ENCODE measurements around the gene WDR37. TPM values are rescaled to one million over a fixed set of nuclear protein-coding genes. Genes with fewer than 3 reads are reported as not detected.
A peak's percentile ranks its signal among the peaks of the same experiment; 100 is the strongest.
"Not testable (repeated sequence)": the region's sequence is repeated elsewhere in the genome, so short reads cannot be mapped to it uniquely, and the experiment has no call there.

WDR37 gene
- total RNA-seq, 1 donor from 2014 or later = 10.9 TPM

- no peak for DNase-seq (ENCODE audit: low spot score)
- Mint-ChIP-seq H3K4me3 (ENCODE audit: unreplicated experiment) (no peak overlapping the region), H3K27ac (ENCODE audit: unreplicated experiment) (no peak overlapping the region), H3K4me1 (ENCODE audit: low read depth) (peaks cover 23% of the 10 kb centered on the region), H3K27me3 (ENCODE audit: low read depth) (no peaks in the 10 kb centered on the region), H3K36me3 (ENCODE audit: low read depth) (peaks cover 19% of the 10 kb centered on the region), H3K9me3 (ENCODE audit: low read depth) (no peaks in the 10 kb centered on the region)
- TF ChIP-seq CTCF (IDR thresholded peaks at IDR 0.05) = no peak
These were observed 19.1 kb upstream of the WDR37 start for GRCh38 chr10:1037098-1037497.

GRCh38 chr10:1038769-1039168 is 17.4 kb upstream of the WDR37 start:
- peaks cover 28% of the 10 kb centered on the region for H3K4me1 Mint-ChIP-seq (ENCODE audit: low read depth)

GRCh38 chr10:1040133-1040532 is 16.1 kb upstream of the WDR37 start:
- H3K4me1 Mint-ChIP-seq (ENCODE audit: low read depth) = peaks cover 35% of the 10 kb centered on the region
- peak overlapping the region; percentile 45 for H3K27ac Mint-ChIP-seq (ENCODE audit: unreplicated experiment)
- DNase-seq (ENCODE audit: low spot score) = no peak
- peaks cover 27% of the 10 kb centered on the region for H3K36me3 Mint-ChIP-seq (ENCODE audit: low read depth)
- TF ChIP-seq CTCF (IDR thresholded peaks at IDR 0.05) = no peak
- no peaks in the 10 kb centered on the region for H3K9me3 Mint-ChIP-seq (ENCODE audit: low read depth)
- no peak overlapping the region for H3K4me3 Mint-ChIP-seq (ENCODE audit: unreplicated experiment)
- H3K27me3 Mint-ChIP-seq (ENCODE audit: low read depth) = no peaks in the 10 kb centered on the region

More at GRCh38 chr10:1038769-1039168, 17.4 kb upstream of the WDR37 start:
- H3K36me3 Mint-ChIP-seq (ENCODE audit: low read depth) = peaks cover 25% of the 10 kb centered on the region
- DNase-seq (ENCODE audit: low spot score); H3K27me3 Mint-ChIP-seq (ENCODE audit: low read depth); H3K27ac Mint-ChIP-seq (ENCODE audit: unreplicated experiment); H3K4me3 Mint-ChIP-seq (ENCODE audit: unreplicated experiment); H3K9me3 Mint-ChIP-seq (ENCODE audit: low read depth): not testable (repeated sequence)

GRCh38 chr10:1041514-1041913 is 14.7 kb upstream of the WDR37 start:
- no peak for TF ChIP-seq CTCF (IDR thresholded peaks at IDR 0.05)
- H3K4me3 Mint-ChIP-seq (ENCODE audit: unreplicated experiment) = no peak overlapping the region
- peaks cover 27% of the 10 kb centered on the region for H3K36me3 Mint-ChIP-seq (ENCODE audit: low read depth)
- DNase-seq (ENCODE audit: low spot score) = no peak
- H3K27ac Mint-ChIP-seq (ENCODE audit: unreplicated experiment) = no peak overlapping the region
- no peaks in the 10 kb centered on the region for H3K27me3 Mint-ChIP-seq (ENCODE audit: low read depth)
- H3K9me3 Mint-ChIP-seq (ENCODE audit: low read depth) = no peaks in the 10 kb centered on the region
- H3K4me1 Mint-ChIP-seq (ENCODE audit: low read depth) = peaks cover 36% of the 10 kb centered on the region

- DNase-seq (ENCODE audit: low spot score) = no peak
- Mint-ChIP-seq H3K27me3 (ENCODE audit: low read depth) (no peaks in the 10 kb centered on the region), H3K27ac (ENCODE audit: unreplicated experiment) (peak overlapping the region; percentile 43), H3K4me3 (ENCODE audit: unreplicated experiment) (no peak overlapping the region), H3K36me3 (ENCODE audit: low read depth) (peaks cover 14% of the 10 kb centered on the region), H3K4me1 (ENCODE audit: low read depth) (peaks cover 46% of the 10 kb centered on the region), H3K9me3 (ENCODE audit: low read depth) (no peaks in the 10 kb centered on the region)
- TF ChIP-seq CTCF (IDR thresholded peaks at IDR 0.05) = no peak
These were observed 12.6 kb upstream of the WDR37 start for GRCh38 chr10:1043532-1043995.

GRCh38 chr10:1044146-1044545 is 12.0 kb upstream of the WDR37 start:
- H3K4me1 Mint-ChIP-seq (ENCODE audit: low read depth) = peaks cover 46% of the 10 kb centered on the region
- H3K36me3 Mint-ChIP-seq (ENCODE audit: low read depth) = peaks cover 14% of the 10 kb centered on the region
- no peak for DNase-seq (ENCODE audit: low spot score)
- no peaks in the 10 kb centered on the region for H3K9me3 Mint-ChIP-seq (ENCODE audit: low read depth)
- H3K27me3 Mint-ChIP-seq (ENCODE audit: low read depth) = no peaks in the 10 kb centered on the region
- H3K27ac Mint-ChIP-seq (ENCODE audit: unreplicated experiment) = peak overlapping the region; percentile 85
- H3K4me3 Mint-ChIP-seq (ENCODE audit: unreplicated experiment) = no peak overlapping the region
- no peak for TF ChIP-seq CTCF (IDR thresholded peaks at IDR 0.05)
